SU-DHL-6 (cell line): ENCODE results near the gene CLRN2.

Experiments used
- CTCF ChIP-seq: fragments of 200-600 bp; sonication (generic); IDR thresholded peaks from one replicate; pipeline ENCODE4 v1.5.1; 2017; ENCODE audit warnings: antibody characterized with exemption, mild to moderate bottlenecking, low read length, moderate library complexity; ENCODE audit not compliant: insufficient read depth, poor library complexity, severe bottlenecking
- EZH2phosphoT487 ChIP-seq: fragments of 200-600 bp; sonication (generic), shearing (Covaris generic); conservative IDR thresholded peaks from 2 replicates; pipeline ENCODE4 v1.6.1; 2018; ENCODE audit warnings: mild to moderate bottlenecking, antibody characterized with exemption, low read length, moderate library complexity, mixed read lengths

GRCh38 chr4:17511509-17511949, 3.4 kb upstream of the CLRN2 start:
- TF ChIP-seq CTCF (no peak), EZH2phosphoT487 (no peak)
